SU-DHL-6 (cell line): ENCODE measurements around the gene SIGLEC14.

Source experiments
- H2AFZ ChIP-seq: fragments of 200-600 bp; sonication (generic); 2 replicates; pipeline ENCODE4 v1.6.1; 2014; ENCODE audit warnings: low read depth, mild to moderate bottlenecking, moderate library complexity, mixed read lengths, antibody characterized with exemption, low read length; ENCODE audit not compliant: severe bottlenecking
- H3F3A ChIP-seq: fragments of 200-600 bp; shearing (Covaris generic); 2 replicates; pipeline ENCODE4 v1.6.0; 2016; ENCODE audit warnings: antibody characterized with exemption, mild to moderate bottlenecking; ENCODE audit not compliant: insufficient read depth
- H3K27ac ChIP-seq: fragments of 200-600 bp; sonication (generic); 2 replicates; pipeline ENCODE4 v1.5.1; 2016; ENCODE audit warnings: low read depth, mild to moderate bottlenecking, low read length, moderate library complexity, mixed read lengths
- H3K27me3 ChIP-seq: fragments of 200-600 bp; sonication (generic), shearing (Covaris generic); 2 replicates; pipeline ENCODE4 v1.6.0; 2014; ENCODE audit warnings: mild to moderate bottlenecking, low read length
- H3K36me3 ChIP-seq: fragments of 200-600 bp; sonication (generic); 2 replicates; pipeline ENCODE4 v1.6.1; 2014; ENCODE audit warnings: mild to moderate bottlenecking, low read length, mixed read lengths
- H3K4me2 ChIP-seq: fragments of 300-600, 200-600 bp; shearing (Covaris generic), sonication (generic); 2 replicates; pipeline ENCODE4 v1.6.0; 2014; ENCODE audit warnings: low read length, low read depth, mild to moderate bottlenecking; ENCODE audit not compliant: poor library complexity, severe bottlenecking
- H3K4me3 ChIP-seq: fragments of 200-600 bp; sonication (generic); 2 replicates; pipeline ENCODE4 v1.5.1; 2014; ENCODE audit warnings: antibody characterized with exemption, low read length, mild to moderate bottlenecking, mixed read lengths; ENCODE audit not compliant: insufficient read depth, poor library complexity, severe bottlenecking
- H3K79me2 ChIP-seq: fragments of 200-600 bp; sonication (generic); 2 replicates; pipeline ENCODE4 v1.6.1; 2014; ENCODE audit warnings: mild to moderate bottlenecking, low read length, moderate library complexity; ENCODE audit not compliant: insufficient read depth
- H3K9ac ChIP-seq: fragments of 200-600 bp; sonication (generic); 2 replicates; pipeline ENCODE4 v1.7.0; 2014; ENCODE audit warnings: mild to moderate bottlenecking, low read length
- H3K9me2 ChIP-seq: fragments of 200-600 bp; sonication (generic); replicated peaks from 2 replicates; pipeline ENCODE4 v1.6.1; 2014; ENCODE audit warnings: low read length; ENCODE audit not compliant: insufficient read depth
- H3K9me3 ChIP-seq: fragments of 200-600 bp; sonication (generic); 2 replicates; pipeline ENCODE4 v1.6.1; 2014; ENCODE audit warnings: low read length, mixed read lengths; ENCODE audit not compliant: insufficient read depth
- H4K20me1 ChIP-seq: fragments of 200-600 bp; sonication (generic); 2 replicates; pipeline ENCODE4 v1.6.1; 2014; ENCODE audit warnings: low read depth, mild to moderate bottlenecking, antibody characterized with exemption, low read length, moderate library complexity, mixed read lengths
- CTCF ChIP-seq: fragments of 200-600 bp; sonication (generic); IDR thresholded peaks from one replicate; pipeline ENCODE4 v1.5.1; 2017; ENCODE audit warnings: antibody characterized with exemption, mild to moderate bottlenecking, low read length, moderate library complexity; ENCODE audit not compliant: insufficient read depth, poor library complexity, severe bottlenecking
- EZH2phosphoT487 ChIP-seq: fragments of 200-600 bp; sonication (generic), shearing (Covaris generic); conservative IDR thresholded peaks from 2 replicates; pipeline ENCODE4 v1.6.1; 2018; ENCODE audit warnings: mild to moderate bottlenecking, antibody characterized with exemption, low read length, moderate library complexity, mixed read lengths

Gene SIGLEC14

DNA sequence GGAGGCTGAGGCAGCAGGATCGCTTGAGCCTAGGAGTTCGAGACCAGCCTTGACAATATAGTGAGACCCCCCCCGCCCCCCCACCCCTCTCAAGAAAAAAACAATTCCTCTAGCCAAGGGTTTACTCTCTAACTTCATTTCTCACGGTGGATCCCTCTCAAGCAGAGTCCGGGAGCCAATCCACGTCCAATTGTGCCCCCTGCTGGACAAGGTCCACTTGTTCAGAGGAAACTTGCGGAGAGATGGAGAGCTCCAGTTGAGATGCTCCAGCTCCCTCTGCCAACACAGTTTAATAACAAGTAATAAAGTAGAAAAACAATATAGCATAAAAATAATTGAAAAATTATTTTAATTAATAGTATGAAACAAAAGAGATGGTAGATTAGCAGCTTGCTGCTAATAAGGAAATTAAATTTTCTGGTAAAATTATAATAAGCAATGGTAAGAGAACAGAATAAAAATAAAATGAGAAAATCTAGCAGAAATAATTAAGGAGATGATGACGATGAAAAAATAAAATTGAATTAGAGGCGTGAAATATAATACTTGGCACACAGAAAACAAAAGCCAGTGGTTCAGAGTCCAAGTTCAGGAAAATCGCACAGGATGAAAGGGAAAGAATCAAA, 14.5 kb upstream of the SIGLEC14 start:
- H3K36me3 ChIP-seq: no peaks in the 10 kb centered on the region
- TF ChIP-seq CTCF: peak; percentile 37
- no peak for TF ChIP-seq EZH2phosphoT487
- H3K79me2 ChIP-seq: no peaks in the 10 kb centered on the region

GRCh38 chr19:51654783-51655182, 8.2 kb upstream of the SIGLEC14 start:
- no peaks in the 10 kb centered on the region for H3K79me2 ChIP-seq
- H2AFZ ChIP-seq: no peak overlapping the region
- H3K36me3 ChIP-seq: no peaks in the 10 kb centered on the region
- H4K20me1 ChIP-seq: no peaks in the 10 kb centered on the region
- H3K9ac ChIP-seq: no peak overlapping the region
- no peaks in the 10 kb centered on the region for H3K9me3 ChIP-seq
- no peak overlapping the region for H3K4me3 ChIP-seq
- no peak overlapping the region for H3K27ac ChIP-seq
- H3K9me2 ChIP-seq: no peaks in the 10 kb centered on the region
- no peaks in the 10 kb centered on the region for H3K27me3 ChIP-seq
- H3K4me2 ChIP-seq: no peak overlapping the region
- H3F3A ChIP-seq: no peaks in the 10 kb centered on the region
- TF ChIP-seq EZH2phosphoT487: no peak
- peak; percentile 10 for TF ChIP-seq CTCF

More for the DNA sequence above, 14.5 kb upstream of the SIGLEC14 start:
- no peak overlapping the region for H2AFZ ChIP-seq
- H3F3A ChIP-seq: no peaks in the 10 kb centered on the region
- no peaks in the 10 kb centered on the region for H3K9me2 ChIP-seq
- H3K27me3 ChIP-seq: no peaks in the 10 kb centered on the region
- no peak overlapping the region for H3K4me3 ChIP-seq
- H3K9ac ChIP-seq: no peak overlapping the region
- no peak overlapping the region for H3K4me2 ChIP-seq
- no peaks in the 10 kb centered on the region for H4K20me1 ChIP-seq
- H3K27ac ChIP-seq: no peak overlapping the region
- no peaks in the 10 kb centered on the region for H3K9me3 ChIP-seq

DNA sequence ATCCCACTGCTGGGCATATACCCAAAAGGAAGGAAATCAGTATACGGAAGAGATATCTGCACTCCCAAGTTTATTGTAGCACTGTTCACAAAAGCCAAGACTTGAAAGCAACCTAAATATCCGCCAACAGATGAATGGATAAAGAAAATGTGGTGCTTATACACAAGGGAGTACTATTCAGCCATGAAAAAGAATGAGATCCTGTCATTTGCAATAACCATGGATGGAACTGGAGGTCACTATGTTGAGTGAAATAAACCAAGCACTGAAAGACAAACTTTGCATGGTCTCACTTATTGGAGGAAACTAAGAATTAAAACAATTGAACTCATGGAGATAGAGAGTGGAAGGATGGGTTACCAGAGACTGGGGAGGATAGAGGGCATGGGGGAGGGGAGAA, 6.5 kb upstream of the SIGLEC14 start:
- H3K79me2 ChIP-seq: no peaks in the 10 kb centered on the region
- TF ChIP-seq EZH2phosphoT487: no peak
- TF ChIP-seq CTCF: no peak
- H3K27me3 ChIP-seq: no peaks in the 10 kb centered on the region
- H3K27ac ChIP-seq: no peak overlapping the region
- no peaks in the 10 kb centered on the region for H3K9me2 ChIP-seq
- no peaks in the 10 kb centered on the region for H3K36me3 ChIP-seq
- no peak overlapping the region for H3K9ac ChIP-seq
- H3F3A ChIP-seq: no peaks in the 10 kb centered on the region
- no peaks in the 10 kb centered on the region for H4K20me1 ChIP-seq
- no peak overlapping the region for H3K4me3 ChIP-seq
- H3K9me3 ChIP-seq: no peaks in the 10 kb centered on the region
- H2AFZ ChIP-seq: no peak overlapping the region
- H3K4me2 ChIP-seq: no peak overlapping the region
